HuH-7 (cell line): ENCODE data around the gene EPS8.
A peak's percentile ranks its signal among the peaks of the same experiment; 100 is the strongest.
"Not testable (repeated sequence)": the region's sequence is repeated elsewhere in the genome, so short reads cannot be mapped to it uniquely, and the experiment has no call there.

Source experiments
- DNase-seq: peaks from one replicate; pipeline ENCODE4 v3.0.0; 2011; ENCODE audit warnings: low spot score

Gene EPS8

DNA sequence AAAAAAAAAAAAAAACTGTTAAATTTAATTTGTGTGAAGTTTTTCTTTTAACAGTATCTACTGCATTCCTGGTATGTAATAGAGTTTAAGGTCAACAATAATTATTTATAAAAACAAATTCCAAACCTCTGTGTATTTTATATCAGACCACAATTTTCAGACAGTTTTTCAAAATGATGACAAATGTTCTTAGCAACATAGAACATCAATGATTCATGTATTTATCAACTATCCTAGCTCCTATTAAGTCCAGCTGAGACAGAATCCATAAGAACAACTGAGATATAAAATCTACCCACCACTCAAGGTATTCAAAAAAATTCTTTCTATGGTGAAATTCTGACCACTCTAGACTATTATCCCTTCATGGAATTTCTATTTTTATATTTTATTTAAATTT, 144.5 kb downstream of the EPS8 start:
- no peak for DNase-seq

DNA sequence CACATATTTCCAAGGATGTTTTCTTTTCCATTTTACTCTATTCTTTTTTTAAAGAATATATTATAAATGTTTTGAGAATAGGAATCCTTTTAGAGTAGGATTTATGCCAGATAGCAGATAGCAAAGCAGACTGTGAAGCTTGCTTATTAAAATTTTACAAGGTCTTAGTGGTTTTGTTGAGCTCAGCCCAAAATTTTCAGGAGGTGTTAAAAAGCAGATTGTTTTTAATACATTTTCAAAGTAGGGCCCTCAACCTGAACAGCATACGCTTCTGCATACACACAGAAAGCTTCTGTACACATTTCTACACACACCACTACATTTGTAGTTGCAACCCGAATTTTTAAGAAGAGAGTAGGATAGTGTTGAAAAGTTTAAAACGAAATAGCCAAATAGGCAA, 151.0 kb downstream of the EPS8 start:
- DNase-seq = no peak

DNA sequence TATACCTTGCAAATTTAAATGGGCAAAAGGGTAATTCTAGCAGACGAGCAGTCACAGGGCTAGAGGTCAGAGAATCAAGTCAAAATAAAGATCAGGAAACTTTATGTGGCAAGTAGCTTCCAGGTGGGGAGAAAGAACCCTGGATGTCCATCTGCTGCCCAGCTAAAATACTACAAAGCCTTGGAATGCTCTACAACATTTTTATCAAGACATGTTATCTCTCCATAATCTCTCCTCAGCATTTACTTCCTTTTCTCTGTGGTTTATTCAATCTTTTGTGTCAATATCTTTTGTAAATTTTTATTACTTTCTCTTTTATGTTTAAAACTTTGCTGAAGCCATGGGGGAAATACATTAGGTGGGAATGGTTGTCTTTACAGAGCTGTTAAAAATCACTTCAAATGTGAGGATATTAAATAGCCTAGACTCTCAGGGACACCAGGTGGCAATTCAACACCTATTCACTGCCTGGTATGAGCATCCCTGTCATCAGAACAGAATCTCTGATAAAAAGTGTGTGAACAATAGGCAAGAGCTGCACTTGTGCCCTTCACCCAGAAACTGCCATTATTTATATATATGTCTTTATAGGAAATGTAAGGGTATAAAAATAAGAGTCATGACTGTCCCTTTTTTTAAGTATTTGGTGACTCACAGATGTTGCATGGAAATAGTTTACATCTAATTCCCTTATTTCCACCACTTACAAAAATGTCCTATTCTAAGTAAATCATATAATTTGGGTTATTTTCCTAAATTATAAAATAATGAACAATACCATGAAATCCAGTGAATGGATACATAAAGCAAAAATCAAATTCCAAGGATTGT, 152.9 kb downstream of the EPS8 start:
- DNase-seq = no peak

DNA sequence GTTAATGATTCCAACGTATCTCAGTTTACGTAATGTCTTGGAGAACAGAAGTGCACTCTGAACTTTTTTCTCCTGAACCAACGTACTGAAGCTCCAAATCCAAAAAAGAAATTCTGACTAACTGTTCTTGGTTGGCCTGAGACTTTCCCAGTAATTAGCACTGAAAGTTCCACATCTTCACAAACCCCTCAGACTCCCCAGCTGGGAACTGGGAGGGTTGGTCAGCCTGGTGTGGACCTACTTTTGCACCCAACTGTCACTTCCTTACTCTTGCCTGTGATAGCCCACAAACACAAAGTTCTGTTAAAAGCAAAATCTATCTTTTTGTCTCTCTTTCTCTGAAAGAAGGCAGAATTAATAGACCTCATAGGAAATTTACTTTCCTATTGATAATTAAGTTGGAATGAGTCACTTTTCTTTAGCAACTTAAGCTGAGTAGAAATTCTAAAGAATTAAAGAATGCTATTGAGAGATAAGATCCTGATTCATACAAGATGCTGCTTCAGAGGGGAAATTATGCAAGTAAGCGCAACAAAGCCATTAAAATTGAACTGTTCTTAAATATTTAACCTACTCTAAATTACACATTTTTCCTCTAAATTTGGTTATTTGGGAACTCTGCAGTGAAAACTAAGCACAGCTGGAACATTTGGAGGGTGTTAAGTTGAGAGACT, 155.0 kb downstream of the EPS8 start:
- no peak for DNase-seq

DNA sequence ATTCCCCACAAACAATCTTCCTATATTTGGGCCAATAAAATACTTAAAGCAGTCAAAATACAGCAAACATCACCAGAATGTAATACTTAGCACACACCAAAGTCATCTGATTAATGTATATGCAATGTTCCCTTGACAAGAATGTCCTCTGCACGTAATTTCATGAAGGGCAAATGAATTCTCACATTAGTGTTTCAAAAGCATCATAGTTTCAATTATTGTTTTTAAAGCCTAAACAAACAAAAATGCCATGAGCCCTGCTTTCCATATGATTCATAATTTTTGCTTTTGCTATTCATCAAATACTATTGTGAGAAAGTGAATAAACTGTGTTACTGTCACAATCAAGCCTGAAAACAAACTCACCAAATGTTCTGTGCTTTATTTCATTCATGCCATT, 156.0 kb downstream of the EPS8 start:
- no peak for DNase-seq

DNA sequence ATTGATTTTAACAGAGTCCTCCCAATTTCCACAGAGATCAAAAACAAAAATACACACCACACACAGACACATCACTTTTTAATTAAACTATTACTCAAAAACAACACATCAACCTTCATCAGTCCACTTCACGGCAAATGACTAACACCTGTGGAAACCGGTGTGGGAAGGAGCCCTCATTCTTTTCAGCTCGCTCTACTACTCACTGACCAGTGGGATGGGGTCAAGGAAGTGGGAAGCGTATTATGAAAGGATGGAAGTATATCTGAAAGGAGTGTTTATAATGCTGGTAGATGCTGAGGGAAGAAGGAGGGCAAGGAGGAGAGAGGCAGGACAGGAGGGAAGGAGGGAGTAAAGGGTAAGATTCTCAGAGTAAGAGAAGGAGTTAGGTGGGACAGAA, 156.5 kb downstream of the EPS8 start:
- DNase-seq = no peak

DNA sequence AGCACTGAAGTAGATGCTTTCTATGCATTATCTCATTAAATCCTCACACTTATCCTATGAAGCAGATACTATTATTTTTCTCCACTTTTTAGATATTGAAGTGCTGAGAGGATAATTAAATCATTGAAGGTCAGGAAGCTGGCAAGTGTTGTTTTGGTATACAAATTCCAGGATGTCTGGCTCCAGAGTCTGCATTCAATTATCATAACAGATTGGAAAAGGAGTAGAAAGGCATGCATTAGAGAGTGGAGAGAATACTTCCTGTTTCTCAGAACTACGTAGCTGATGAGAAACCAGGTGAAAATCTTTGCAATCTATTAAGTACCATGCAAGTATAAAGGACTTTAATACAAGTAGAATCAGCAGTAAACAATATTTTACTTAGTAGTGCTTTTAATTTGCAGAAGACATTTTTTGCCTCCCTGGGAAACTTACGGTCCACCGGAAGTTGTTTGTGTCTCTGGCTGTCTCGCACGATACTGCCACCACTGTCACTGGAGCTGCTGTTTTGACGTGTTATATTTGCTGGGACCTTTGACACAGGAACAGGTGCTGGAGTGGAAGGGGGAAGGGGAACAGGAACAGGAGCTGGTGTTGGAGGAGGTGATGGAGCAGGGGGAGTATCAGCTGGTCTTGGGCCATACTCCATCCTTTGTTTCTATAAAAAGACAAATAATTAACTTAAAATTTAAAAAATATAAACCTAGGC, 158.0 kb downstream of the EPS8 start:
- no peak for DNase-seq

DNA sequence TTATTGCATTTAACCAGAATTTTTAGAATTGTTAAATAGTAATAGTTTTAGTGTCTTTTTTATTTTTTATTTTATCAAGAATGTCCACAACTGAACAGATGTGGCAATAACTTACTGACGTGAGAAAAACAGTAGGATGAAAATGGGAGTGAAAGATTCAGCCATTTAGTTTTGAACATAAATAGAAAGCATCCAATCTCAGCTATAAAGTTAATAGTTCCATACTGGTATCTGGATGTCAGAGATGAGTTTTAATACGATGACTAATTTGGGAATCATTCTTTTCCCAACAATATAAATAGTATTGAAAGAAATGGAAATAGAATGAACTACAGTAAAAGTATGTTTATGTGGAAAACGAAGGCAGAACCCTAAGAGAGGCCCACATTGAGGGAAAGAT, 159.4 kb downstream of the EPS8 start:
- DNase-seq = no peak

DNA sequence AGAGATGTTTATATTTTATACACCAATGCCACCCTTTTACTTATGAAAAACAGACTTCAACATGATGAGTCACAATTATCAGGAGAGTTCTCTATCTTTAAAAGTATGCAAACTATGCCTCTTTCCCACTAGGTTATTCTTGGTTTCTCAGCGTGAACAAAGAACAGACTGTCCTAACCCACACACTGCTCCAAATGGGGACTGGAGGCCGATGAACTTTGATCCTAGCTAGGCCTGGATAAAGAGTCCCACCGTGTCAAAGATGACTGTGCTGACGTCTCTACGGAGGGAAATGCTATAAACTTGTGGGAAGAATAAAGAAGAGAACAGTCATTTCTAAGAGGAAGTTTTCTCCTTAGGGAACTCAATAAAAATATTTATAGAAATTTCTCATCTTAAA, 160.1 kb downstream of the EPS8 start:
- DNase-seq = peak; percentile 55

DNA sequence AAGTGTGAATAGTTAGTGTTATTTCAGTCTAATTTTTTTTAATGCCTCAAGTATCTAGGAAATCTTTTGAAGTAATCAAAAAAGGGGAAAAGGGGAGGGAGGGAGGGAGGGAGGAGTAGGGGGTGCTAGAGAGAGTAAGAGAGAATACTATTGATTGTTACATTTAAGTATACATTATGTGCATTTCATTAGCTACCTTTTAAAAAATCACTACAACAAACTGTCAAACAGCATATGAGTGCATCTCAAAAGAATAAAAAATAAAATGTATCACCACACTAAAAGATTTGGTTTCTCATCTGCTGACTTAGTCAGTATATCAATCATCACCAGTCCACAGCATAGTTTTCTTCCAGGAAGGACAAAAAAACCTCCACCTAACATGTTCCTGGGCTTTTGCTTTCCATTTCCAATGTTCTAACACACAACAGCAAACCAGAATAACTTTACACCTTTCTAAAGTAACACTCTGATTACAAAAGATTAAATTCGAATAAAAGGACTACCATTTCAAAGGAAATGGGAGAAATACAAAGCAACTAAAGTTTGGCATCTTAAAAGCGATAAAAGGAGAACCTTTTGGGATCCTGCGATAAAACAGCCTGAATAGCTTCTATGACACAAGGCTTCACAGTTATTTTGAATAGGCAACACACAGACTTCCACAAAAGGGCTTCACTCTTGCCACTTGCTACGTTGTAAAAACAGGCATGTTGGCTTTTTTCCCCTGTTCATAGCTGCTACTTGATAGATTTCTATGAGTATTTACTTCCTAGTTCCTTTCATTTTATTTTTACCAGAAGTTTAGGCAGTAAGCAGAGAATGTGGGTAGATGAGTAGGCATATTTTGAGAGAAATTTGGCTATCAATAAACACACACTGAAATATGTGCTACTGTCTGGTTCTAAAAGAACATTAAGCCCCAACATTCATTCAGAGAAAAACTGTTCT, 160.9 kb downstream of the EPS8 start:
- no peak for DNase-seq

DNA sequence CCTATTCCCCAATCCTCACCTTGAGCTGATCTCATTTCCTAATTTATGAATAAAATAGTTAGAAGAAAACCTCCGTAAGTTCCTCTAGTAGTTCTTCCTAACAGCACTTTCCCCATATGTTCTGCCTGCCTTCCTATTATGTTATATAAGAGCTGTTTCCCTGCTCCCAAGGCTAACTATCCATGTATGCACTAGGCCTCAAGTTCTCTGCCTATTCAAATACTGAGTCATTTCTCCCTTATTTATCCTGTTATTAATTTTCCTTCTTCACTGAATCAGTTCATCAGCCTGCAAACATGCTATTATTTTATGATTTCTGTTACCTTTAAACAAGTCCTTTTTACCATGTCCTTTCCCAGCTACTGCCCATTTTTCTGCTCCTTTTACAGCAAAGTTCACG, 164.1 kb downstream of the EPS8 start:
- DNase-seq = no peak

DNA sequence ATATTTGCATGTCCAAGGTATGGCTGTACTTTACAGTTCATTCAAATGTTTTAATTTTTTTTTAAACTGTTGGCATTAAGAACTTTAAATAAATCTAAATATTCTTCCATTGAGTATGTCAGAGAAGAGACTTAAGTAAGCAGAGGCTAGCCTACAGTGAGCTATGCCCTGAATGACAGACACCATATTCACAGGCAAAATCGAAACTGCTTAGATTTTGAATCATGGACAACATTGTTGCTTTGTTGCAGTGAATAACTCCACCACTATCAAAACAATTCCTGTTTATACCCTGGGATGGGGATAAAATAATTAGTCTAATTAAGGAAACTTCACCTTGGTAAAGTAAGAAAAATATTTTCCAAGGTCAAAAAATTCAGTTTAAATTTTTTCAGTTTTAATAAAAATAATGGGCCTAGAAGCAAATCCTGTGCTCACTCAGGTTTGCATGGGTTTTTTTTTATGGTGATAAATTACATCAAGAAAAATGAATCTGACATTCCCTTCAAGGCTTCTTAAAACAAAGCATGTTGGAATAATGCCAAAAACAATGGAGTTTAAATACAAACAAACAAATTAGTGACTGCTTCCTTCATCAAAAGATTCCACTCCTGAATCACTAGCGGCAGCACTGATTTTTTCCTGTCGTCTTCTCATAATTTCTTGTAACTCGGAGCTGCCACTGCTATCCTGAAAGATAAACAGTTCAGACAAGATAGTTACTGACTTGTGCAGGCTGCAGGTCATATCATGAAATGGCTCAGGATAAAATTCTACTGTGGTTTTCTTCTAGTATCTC, 168.2 kb downstream of the EPS8 start:
- DNase-seq = no peak

DNA sequence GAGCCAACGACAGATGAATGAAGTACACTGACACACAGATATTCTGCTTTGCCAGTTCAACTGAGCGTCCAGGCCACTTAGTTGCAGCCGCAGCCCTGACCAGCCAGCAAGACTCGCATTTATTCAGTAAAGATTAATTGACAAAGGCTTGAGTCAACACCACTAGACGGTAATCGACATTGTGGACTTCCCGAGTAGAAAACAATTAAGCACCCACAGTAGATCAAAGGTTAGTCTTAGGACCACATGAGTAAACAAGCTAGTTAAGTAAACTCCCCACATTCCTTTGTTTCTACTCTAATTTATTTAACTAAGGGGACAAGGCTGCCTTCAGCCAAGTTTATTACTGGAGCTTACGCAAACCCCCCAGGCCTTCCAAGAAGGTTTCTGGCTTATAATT, 172.7 kb downstream of the EPS8 start:
- not testable (repeated sequence) for DNase-seq

DNA sequence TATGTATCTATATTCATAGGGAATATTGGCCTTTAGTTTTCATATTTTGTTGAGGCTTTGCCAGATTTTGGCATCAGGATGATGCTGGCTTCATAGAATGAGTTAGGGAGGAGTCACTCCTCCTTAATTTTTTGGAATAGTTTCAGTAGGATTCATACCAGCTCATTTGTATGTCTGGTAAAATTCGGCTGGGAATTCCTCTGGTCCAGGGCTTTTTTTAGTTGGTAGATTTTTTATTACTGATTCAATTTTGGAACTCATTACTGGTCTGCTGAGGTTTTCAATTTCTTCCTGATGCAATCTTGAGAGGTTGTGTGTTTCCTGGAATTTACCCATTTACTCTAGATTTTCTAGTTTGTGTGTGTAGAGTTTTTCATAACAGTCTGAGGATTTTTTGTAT, 175.2 kb downstream of the EPS8 start:
- DNase-seq = no peak

DNA sequence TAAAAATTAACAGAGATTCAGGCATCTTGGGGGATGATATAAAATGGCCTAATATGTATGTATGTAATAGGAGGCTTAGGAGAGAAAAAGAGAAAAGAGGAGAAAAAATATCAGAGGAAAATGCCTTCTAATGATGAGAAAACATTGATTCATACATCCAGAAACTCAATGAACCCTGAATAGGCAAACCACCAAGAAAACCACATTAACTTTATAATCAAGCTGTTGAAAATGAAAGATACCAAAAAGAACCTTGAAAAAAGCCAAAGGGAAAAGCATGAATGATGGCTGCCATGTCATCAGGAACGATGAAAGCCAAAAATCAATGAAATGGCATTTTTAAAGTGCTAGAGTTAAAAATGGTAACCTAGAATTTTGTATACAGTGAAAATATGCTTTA, 180.2 kb downstream of the EPS8 start:
- no peak for DNase-seq

DNA sequence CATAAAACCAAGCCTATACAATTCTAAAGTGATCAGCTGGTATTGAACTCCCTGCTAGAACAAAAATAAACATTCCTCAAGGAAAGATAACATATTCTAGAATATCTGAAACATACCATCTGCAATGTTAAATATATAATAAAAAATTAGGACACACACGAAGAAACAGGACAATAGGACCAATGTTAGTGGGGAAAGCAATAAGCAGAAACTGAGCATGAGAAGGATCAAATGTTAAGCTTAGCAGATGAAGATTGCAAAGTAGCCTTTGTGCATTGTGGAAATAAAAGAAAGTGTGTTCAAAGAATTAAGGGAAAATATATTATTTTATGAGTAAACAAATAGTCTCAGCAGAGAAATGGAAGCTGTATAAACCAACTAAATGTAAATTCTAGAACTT, 180.8 kb downstream of the EPS8 start:
- DNase-seq = no peak

DNA sequence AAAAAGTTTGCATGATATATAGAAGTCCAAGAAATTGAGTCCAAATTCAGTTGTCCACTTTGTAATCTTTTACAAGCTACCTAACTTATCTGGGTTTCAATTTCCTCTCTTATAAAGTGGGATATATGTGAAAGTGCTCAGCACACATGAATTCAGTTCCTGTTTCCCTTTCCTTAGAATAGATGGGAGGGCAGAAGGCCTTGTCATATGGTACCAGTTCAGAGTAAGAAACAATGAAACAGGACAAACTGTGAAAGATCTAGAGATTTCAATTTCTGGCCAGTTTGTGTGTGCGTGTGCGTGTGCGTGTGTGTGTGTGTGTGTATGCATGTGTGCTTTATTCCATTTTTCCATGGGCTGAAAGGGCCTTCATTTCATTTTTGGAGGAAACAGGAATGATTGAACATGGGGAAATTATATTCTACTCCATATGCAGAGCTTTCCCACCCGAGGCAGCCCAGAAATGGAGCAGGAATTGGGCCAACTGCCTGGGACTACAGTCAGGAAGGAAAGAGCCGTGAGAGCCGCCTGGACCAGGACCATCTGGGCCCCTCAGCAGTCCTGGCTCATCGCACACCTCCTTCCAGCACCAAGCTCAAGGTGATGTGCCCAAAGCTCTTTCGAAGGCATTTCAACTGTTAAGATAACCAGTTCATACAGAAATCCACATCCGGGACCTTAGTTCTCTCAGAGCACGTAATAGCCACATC, 183.2 kb downstream of the EPS8 start:
- DNase-seq = no peak

DNA sequence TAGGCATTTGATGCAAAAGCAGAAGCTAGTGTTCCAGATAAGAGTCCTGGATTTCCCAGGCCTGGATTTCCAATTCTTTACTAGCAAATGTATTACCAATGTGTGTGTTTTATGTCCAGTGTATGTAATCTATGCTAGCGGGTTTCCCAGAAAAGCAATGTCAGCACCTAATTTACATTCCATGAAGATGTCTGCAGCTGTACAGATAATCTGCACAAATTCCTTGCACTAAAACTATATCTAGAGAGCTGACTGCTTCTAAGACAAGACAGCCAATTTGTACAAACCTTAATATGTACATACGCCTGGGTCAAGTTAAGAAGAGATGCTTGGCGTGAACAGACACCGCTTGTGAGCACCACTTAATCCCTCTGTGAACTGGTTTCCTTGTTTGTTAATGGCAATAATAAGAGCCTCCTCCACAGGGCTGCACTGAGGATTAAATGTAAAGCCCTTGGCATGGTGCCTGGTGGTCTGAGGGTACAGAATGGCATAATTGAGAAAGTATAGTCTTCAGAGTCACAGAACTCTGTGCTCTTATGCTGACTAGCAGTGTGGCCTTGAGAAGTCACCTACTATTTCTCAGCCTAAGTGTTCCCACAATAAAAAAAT, 185.6 kb downstream of the EPS8 start:
- no peak for DNase-seq

DNA sequence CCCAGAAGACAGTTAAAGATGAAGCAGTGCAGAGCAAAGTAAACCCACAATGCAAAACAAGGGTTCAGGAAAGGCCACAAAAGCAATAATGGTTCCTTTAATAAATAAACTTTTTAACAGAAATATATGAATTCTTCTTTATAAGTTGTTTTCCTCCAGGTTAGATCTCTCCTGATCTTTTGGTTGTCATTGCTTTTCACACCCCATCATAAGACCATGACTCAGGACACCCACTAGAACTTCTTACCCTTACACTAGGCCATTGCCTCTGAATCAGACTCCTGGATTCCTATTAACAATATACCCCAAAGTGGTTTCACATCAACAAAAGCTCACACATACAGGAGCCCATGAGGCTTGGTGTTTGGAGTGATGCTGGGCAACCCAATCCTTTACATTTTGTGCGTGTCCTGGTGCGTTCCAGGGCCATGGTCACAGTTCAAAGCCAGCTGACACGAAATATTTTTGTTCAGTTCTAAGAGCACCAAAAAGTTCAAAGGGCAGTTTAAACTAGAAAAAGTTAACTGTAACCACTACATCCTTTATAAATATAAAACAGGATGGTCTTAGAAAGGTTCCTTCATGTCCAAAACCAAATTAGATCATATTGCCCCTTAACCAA, 187.0 kb downstream of the EPS8 start:
- DNase-seq = no peak
